OCI-LY1 (cell line): ENCODE results near the gene SEPTIN5.

Experiments used
- CTCF ChIP-seq: fragments of 200-600 bp; sonication (generic), shearing (Covaris generic); IDR thresholded peaks from 2 replicates; pipeline ENCODE4 v1.5.1; 2017; ENCODE audit warnings: mild to moderate bottlenecking, antibody characterized with exemption, low read length, moderate library complexity, mixed read lengths
- EZH2 ChIP-seq: fragments of 200-600 bp; sonication (generic), shearing (Covaris generic); IDR thresholded peaks from 2 replicates; pipeline ENCODE4 v1.8.0; 2017; ENCODE audit warnings: borderline replicate concordance, mixed run types, mild to moderate bottlenecking, antibody characterized with exemption, low read length, moderate library complexity, mixed read lengths

DNA sequence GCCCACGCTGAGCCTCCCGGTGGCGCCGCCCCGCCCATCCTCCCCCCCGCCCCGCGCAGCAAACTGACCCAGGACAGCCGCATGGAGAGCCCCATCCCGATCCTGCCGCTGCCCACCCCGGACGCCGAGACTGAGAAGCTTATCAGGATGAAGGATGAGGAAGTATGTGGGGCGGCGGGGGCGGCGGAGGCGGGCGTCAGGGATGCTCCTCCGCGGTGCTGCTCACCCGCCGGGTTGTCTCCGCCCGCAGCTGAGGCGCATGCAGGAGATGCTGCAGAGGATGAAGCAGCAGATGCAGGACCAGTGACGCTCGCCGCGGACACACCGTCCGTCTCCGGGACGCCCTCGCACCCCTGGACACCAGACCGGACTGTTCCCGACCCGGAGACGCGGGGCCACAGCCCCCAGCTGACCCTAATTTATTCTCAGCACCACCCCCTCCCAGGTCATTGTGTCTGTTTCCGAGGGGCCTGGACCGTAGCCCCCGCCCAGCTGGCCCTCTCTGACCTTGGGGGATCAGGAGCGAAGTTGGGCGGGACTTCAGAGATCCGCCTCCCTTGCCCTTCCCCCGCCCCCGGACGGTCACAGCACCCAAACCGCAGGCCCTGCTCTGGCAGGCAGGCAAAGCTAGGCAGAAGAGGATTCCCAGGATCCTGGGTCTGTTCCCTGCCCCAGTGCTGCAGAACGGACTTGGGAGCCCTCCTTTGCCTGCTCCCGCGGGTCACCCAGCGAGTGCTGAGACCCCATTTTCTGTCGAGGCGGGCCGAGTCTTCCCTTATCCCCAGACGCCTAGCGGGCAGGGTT, 8.1 kb downstream of the SEPTIN5 start:
- TF ChIP-seq CTCF (no peak), EZH2 (no peak)
